Measurements from ENCODE around the gene TTL.

DNA sequence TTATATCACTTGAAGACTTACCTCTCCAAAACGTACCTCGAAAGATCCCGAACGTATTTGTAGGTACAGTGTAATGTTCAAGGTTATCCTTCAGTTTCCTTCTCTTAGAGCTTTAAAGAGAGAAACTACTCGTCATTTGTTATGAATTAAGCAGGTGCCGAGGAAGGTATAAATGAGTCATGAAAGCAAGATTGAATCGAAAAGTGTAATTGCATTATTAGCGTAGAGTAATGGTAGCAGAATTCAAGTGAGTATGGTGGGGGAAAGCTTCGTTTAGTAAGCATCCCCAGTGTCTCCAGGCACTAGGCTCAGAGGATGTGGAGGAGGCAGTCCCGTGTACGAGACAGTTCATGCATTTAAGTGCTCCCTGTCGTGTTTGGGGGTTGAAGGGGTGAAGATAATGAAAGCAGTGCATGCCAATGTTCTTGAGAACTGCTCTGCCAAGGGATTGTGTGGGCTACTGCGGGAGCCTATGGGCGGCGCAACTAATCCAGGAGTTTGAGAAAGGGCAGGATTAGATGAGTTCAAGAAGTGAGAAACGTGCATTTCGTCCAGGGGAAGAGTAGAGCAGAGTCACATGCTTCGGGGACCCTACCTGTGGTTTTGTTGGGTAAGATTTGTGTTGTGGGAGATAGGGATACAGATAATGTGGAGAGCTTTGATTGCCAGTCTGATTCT, 61.2 kb downstream of the TTL start:
- no peak for TF ChIP-seq EZH2 (IDR thresholded peaks at IDR 0.05; ENCODE audit: borderline replicate concordance, insufficient read depth, low read length, poor library complexity, severe bottlenecking)
- TF ChIP-seq POLR2AphosphoS5 (IDR thresholded peaks at IDR 0.05): no peak
- TF ChIP-seq, protein P1, sequence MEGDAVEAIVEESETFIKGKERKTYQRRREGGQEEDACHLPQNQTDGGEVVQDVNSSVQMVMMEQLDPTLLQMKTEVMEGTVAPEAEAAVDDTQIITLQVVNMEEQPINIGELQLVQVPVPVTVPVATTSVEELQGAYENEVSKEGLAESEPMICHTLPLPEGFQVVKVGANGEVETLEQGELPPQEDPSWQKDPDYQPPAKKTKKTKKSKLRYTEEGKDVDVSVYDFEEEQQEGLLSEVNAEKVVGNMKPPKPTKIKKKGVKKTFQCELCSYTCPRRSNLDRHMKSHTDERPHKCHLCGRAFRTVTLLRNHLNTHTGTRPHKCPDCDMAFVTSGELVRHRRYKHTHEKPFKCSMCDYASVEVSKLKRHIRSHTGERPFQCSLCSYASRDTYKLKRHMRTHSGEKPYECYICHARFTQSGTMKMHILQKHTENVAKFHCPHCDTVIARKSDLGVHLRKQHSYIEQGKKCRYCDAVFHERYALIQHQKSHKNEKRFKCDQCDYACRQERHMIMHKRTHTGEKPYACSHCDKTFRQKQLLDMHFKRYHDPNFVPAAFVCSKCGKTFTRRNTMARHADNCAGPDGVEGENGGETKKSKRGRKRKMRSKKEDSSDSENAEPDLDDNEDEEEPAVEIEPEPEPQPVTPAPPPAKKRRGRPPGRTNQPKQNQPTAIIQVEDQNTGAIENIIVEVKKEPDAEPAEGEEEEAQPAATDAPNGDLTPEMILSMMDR (IDR thresholded peaks at IDR 0.05; ENCODE audit: poor library complexity, severe bottlenecking): no peak
- TF ChIP-seq RAD21 (conservative IDR thresholded peaks at IDR 0.05): no peak
- no peak for TF ChIP-seq EP300 (conservative IDR thresholded peaks at IDR 0.05; ENCODE audit: poor library complexity, severe bottlenecking)

Measured in neural cell (in vitro differentiated cells).